Ishikawa (cell line): ENCODE measurements around the gene ANTXR1.

Experiments
- CEBPB ChIP-seq: IDR thresholded peaks from 2 replicates; pipeline ENCODE4 v1.6.1; 2012
- CREB1 ChIP-seq: IDR thresholded peaks from 2 replicates; pipeline ENCODE4 v1.6.1; 2012; ENCODE audit warnings: low read depth
- RAD21 ChIP-seq: IDR thresholded peaks from 2 replicates; pipeline ENCODE4 v1.6.1; 2012; ENCODE audit warnings: low read depth
- TAF1 ChIP-seq: IDR thresholded peaks from 2 replicates; pipeline ENCODE4 v1.6.1; 2012; ENCODE audit warnings: low read depth, mild to moderate bottlenecking
- YY1 ChIP-seq: IDR thresholded peaks from 2 replicates; pipeline ENCODE4 v1.6.1; 2012; ENCODE audit warnings: low read depth
- TF ChIP-seq, protein P1 (sequence below): IDR thresholded peaks from 2 replicates; pipeline ENCODE4 v1.6.1; 2012

DNA sequence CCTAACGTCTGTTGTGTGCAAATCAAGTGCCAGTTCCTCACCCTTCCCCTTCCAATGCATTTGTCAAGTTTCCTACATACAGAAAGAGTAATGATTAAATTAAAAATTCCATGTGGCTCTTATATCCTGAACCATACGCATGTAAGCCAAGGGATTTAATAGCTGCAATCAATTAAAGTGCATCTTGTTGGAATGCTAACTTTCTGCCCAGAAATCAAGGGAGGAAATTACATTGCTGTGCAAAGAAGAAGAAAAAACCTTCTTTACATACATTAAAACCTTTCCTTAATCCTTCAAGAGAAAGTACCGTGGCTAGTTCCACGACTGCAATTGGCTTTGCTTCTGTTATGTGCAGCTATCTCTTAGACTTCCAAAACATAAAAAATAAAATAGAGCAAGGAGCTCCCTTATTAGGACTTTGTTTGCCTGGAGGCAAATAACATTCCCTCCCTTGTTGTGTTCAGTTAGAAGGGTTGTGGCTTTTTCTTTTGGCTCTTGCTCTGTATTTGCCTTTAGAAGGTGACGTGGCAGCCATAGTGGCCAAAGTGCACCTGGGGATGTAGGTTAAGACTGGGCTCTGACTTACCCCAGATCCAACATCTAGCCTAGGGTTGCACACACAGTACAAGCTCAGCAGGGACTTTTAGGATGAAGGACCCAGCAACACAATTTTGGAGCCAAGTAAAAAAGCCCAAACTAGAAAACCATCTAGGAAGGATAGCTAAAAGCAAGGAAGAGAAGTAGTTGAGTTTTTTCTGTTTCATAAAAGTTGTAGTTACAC is 158.3 kb downstream of the ANTXR1 start:
- TF ChIP-seq CEBPB (no peak), TAF1 (no peak), YY1 (no peak), CREB1 (no peak), RAD21 (no peak)
- TF ChIP-seq, protein P1, sequence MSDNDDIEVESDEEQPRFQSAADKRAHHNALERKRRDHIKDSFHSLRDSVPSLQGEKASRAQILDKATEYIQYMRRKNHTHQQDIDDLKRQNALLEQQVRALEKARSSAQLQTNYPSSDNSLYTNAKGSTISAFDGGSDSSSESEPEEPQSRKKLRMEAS, result no peak
